NCI-H82 treated with DMSO at 0.1 percent for 48 hours (cell line): ENCODE results near the gene ITGB6.

Experiments used
- DNase-seq: peaks from one replicate; lab custom pipeline; 2025; ENCODE audit not compliant: unreplicated experiment; lab: John Stamatoyannopoulos, UW

ITGB6 gene, protein sequence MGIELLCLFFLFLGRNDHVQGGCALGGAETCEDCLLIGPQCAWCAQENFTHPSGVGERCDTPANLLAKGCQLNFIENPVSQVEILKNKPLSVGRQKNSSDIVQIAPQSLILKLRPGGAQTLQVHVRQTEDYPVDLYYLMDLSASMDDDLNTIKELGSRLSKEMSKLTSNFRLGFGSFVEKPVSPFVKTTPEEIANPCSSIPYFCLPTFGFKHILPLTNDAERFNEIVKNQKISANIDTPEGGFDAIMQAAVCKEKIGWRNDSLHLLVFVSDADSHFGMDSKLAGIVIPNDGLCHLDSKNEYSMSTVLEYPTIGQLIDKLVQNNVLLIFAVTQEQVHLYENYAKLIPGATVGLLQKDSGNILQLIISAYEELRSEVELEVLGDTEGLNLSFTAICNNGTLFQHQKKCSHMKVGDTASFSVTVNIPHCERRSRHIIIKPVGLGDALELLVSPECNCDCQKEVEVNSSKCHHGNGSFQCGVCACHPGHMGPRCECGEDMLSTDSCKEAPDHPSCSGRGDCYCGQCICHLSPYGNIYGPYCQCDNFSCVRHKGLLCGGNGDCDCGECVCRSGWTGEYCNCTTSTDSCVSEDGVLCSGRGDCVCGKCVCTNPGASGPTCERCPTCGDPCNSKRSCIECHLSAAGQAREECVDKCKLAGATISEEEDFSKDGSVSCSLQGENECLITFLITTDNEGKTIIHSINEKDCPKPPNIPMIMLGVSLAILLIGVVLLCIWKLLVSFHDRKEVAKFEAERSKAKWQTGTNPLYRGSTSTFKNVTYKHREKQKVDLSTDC

DNA sequence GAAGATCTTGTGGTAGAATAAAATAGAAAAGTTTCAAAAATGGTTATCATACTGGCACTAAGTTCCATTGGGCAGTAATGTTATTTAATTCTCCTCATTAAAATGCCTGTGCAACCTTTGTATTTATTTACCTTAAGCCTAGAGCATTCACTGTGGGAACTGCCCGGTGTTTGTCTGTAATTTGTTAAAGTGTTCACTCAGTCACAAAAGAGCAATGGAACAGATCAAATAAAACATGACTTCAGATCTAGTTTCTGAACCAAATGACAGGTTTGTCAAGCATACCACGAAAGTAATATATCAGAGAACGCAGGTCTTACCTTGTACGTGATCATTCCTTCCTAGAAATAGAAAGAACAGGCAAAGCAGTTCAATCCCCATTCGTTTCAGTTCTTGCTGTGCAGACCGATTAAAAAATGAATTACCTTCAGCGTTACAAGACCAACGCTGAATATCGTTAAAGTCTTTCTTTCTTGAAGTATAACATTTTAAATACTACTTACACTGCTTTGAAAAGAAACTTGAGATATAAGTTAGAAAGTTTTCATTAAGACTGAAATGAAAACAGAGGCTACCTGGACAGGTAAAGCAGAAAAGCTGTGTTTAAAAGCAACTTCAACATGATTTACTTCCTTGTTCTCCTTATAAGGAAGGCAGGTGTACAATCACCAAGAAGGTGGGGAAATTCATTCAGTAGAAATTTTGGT lies at the start of gene ITGB6:
Gene ITGB6 (minus strand): TSS at position 590 of the 707 bp plus-strand sequence. CDS start 209 bp downstream, at position 381.
- no peak for DNase-seq

DNA sequence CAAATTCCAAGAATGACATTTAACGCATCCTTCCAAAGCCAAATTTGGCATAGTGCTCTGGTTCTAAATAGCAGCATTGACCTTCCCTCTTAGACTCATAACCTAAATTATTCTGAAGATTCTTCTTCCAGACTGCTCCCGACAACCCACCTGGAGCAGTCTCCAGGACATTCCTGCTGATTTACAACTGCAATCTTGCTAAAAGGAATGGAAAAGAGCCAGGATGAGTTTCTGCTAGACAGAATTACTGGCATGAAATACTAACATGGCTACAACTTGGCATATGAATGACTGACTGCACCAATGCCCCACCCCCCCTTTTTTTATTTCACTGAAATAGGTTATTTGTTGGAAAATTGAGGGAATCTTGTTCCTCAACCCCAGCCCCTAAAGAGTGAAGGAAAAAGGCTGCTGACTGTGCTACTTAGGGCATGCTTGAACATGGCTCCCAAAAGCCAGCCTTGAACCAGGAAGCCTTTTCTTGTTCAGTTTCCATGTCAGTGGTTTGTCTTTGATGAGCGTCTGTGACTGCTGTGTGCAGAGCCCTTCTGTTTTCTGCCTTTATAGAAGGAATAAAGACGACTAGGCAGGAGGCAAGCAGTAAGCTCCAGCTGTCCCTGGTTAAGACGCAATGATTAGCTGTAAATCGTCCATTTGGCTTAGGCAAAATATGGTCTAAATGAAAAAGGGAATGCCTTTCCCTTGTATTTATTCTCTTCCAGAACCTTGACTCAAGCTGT lies 47.4 kb upstream of the ITGB6 start:
- DNase-seq, result peak; percentile 71

DNA sequence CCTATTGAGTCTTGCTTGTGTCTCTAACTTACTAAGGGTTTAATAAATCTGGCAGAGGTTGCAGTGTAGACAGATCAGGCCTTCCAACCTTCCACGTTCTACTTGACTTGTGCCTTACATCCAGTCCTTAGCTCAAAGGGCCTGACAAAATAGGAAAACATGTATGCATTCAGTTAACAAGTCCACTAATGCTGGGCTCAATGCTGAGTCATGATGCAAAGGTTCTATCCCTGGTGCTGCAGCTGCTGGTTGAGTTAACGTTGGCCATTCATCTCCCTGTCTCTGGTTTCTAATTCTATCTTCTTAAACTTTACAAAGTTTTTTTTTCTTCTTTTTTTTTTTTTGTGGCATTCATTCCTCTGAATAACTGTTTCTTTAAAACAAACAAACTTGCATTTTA lies 46.3 kb upstream of the ITGB6 start:
- DNase-seq, result no peak

DNA sequence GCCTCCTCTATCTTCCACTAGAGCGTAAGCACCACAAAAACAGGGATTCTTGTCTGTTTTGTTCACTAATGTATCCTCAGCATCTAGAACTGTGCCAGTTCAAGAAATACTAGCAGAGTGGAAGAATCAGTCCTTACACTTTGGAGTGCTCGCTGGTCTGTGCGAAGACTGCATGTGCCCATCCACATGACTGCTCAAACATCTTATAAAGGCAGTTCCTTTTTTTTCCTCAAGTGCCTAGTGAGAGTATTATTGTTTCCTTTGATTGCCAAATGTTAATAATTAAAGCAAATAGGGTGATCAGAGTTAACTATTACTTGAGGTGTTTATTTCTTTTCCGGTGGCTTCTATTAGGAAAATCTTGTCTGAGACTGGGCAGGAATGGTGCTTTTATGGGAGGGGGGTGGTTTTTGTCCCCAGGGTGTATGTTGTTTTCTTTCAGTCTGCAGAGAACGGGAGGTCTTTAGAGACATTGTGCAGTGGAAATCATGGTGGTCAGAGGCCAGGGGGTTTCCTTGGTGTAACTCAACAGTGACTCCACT lies 45.6 kb upstream of the ITGB6 start:
- no peak for DNase-seq

DNA sequence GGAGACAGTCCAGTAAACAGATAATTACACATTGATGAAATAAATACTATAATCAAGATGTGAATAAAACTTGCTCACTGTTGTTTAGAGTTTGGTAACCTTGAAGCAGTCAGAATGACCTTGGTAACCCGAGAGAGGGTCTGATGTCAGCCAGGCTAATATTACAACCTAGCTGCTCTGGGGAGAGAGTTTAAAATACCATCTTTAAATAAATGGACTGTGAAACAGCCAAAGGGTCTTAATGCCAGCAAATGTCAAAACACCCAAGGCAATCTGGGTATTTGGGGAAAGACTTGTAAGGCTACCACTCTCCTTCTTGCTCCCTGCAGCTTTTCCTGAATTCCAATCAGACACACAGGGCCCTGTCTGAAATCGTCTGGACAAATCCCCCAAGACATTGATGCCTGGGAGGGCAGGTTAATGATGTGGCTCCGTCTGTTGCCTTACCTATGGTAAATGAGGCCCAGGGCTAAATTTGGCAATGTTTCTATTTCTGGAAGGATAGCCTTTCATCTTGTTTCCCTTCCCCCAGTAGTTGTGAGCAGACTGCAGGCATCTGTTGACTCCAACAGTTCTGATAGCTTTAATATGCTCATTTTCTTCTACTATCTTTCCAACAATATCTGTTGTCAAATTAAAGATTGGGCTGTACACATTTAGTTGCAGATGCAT lies 43.0 kb upstream of the ITGB6 start:
- DNase-seq, result peak; percentile 49

DNA sequence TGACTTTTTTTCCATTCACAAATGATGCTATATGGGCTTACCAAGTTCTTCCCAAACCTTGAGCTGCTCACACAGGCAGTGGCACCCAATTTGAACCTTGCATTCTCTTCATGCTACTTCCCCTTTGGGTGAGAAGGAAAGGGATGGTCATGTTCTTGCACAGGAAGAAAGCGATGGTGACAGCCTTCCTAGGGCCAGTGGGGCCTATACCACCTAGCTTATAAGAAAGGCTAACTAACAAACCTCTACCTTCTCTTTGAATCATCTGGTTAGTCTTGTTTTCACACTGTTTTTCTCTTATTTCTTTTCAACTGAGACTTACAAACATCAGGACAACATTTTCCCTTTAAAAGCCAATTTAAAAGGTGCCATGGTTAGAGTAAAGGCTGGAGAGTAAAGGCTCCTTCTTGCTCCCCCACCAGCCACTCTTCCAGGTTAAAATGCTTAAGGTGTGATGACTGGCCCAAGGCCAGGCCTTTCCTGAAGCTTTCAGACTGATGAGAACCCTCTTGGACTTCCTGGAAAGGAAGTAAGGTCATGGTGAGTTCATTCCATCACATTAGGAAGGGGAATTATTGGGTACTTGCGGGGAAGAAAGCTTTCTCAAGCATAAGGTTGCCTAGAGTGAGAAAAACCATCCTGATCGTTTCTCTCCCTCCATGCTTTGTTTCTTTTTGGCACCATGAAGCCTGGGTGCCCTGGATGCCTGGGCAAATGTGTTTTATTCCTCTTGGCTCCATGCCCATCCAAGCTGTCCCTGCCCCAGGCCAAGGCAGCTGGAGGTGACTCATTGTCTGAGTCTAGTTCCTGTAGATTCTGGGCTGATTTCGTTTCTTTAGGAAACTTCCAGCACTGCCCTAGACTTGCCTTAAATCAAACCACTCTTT lies 41.4 kb upstream of the ITGB6 start:
- no peak for DNase-seq

DNA sequence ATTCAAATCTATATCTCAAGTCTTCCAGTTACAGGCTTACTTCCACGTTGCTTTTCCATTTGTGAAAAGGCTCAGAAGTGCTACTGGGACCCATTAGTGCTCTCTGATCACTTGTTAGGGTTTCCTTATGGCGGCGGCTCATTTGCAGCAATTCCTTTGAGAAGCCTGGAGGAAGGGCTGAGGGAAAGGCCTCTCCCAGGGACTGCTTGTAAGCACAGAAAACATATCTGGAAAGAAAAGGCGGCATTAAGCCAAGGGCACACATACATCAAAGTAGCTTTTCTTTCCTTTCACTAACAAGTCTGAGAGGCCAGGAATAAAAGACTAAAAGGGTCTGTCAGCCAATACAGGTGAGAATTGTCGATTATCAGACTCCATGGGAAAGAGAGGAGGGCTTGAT lies 39.4 kb upstream of the ITGB6 start:
- no peak for DNase-seq

DNA sequence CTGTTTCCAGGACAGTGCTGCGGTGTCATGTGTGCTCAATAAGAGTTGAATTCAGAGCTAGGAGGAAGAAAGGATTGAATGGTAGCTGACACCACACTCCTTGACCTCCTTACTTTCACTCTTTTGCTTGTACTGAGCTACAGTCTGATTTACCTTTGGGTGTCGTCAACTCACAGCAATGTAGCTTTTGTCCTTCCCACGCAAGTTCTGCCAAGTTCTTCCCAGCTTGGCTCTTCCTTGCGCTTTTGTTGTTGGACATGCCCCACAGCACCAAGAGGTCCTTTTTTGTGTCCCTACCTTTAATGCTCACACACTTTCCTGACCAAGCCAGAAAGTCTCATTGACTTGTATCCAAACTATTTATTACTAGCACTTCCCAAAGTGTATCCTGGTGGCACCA lies 38.3 kb upstream of the ITGB6 start:
- no peak for DNase-seq

DNA sequence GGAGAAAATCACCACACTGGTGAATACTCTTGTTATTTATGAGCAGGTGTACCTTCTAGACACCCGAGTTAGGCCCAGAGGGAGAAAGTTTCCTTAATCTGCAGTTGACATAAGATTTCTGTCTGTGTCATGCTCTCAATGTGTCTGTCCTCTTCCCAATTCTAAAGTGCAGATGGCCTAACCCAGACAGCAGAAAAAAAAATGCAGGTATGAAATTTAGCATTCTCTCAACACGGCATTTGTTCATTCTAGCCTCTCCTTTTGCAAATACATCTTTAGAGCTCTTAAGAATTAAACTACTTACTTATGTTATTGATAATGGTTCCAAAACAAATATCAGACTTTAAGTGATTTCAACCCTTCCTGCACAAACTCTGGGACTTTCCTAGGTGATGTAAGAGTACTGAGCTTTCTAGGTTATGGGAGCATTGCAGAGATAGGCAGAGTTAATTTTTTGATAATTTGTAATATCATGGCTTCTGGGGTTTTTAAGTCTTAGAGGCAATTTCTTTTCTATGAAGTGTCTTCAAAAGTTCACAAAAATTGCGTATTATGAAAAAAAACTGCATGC lies 32.9 kb upstream of the ITGB6 start:
- DNase-seq, result no peak

DNA sequence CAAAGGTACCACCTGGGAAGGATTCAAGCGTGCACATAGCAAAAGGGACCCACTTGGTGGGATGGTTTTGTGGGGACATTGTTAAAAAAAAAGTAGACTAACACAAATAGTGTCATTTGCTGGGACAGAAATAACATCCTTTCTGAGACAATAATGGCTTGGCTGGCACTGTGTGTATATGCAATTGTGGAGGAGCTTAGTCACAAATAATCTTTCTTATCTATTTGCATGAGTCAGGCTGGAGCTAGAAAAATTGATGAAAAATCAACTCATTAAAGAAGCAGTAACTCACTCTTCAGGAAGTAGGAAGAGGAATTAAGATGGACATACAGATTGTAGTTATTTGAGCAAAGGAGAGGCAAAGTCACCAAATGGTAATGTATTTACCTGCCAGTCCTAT lies 29.5 kb upstream of the ITGB6 start:
- DNase-seq, result no peak

DNA sequence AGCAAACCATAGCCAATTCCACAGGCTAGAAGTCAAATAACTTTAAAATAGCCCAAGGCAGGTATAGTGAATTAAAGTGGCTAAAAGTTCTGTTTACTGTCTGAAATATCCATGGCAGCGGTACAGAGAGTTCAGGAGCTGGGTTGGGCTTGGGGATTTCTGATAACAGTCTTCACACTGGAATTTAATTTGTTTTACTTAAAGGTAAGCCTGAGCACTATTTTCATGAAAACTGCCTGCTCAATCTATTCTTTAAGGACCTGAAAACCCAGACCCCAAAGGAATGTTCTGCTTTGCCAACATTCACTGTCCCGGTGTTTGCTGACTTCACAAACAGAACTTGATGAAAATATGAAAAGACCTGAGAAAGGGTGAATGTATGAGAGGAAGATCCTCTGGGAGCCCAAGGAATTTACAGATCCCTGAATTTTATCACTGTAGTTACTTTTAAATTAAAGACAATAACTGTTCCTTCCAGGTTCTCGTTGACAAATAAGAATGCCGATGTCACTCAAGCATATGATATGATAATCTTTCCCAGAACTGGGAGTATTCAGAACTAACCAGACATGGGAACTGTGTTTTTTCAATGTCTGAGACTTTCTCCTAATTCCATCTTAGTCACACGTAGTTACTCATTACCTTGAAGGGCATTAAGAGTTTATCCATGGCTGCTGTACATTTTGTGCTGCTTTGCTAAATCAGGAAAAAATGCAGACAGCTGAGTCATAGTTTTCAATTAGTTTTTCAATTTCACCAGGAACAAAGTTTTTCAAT lies 28.3 kb upstream of the ITGB6 start:
- no peak for DNase-seq

DNA sequence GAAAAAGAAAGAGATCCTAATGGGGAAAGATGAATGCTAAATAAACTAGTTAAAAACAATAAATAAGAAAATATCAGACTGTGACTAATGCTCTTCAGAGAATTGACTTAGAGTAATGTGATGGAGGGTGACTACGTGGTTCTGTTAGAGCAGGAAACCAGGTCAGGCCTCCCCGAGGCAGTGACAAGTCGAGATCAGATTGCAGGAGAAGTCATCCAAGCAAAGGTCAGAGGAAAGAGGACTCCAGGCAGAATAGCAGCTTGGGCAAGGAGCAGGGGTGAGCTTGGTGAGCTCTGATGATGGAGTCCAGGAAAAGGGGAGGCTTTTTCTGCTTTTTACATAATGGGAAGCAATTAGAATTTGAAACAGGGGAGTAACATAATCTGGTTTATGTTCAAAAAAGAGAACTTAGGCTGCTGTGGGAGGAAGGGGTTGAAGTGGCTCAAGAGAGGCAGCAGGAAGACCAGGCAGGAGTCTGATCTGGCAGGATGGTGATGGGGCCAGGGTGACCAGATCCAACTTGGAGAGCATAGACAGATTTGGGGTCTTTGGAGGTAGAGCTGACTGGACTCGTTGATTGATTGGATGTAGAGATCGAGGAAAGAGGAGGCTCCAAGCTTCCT lies 27.3 kb upstream of the ITGB6 start:
- no peak for DNase-seq

DNA sequence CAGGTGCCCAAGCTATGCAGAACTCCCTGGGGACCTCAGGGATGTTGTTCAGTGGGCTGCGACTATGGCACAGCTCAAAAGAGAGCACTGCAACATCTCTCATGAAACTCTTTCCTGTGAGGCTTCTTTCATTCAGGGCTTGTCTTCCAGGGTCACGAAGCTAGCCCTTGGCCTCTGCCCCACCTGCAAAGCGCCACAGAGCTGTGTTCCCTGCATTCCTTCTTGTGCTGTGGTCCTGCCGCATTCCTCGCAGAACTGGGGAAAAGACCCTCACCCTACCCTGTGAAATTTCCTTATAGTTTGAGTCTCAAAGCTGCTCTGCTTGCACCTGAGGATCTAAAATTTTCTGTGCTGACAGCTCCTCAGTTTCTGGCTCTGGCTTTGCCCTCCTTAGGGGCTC lies 26.3 kb upstream of the ITGB6 start:
- DNase-seq, result no peak

DNA sequence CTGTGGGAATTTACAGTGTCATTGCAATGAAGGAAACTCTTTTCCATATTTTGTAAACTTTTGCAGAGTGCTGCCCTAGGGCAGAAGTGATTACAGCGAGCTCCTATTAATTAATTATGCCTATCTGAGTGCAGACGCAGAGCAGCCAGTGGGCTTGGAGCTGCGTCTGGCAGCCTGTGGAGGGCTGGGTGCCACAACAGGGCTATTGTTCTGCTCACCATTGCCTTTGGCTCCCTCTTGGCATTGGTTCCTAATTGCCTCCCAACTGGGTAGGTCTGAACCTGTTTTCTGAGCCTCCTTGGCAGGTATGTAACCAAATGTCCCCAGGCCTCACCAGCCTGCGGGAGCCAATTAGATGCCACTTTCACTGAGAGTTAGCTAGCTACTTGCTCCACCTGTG lies 25.6 kb upstream of the ITGB6 start:
- no peak for DNase-seq

DNA sequence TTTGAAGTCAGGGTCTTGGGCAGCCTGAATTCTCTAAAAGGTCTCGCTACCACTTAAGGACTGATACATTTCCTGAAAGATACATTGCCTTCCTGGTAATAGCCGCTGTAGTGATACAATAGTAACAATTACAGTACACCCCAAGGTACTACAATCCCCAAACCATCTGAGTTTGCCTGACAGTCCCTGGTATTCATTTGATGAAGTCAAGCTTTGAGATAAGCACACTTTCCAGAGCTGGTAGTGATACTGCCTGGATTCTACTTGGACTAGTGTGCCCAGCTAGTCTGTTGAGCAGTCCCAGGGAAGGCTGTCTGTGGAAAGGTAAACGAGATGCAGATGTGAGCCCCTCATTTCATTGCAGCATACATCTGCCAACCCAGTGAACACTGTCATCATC lies 24.4 kb upstream of the ITGB6 start:
- DNase-seq, result no peak

DNA sequence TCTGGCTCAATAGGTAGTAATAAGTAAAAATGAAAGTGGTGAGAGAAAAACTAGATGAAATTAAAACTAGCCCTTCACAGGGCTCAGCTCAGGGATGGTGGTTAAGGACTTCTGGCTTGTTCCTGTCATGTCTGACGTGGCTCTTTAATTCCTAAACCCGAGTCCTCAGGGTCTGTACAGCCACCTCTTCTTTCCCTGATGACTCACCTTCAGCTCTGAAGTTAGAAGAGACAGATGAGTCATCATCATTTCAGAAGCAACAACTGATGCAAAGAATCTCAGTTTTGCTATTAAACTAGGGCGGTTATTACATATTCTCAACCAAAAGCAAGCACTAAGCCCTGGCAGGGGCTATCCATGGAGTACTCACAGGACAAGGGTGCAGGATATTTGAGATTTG lies 24.0 kb upstream of the ITGB6 start:
- no peak for DNase-seq

DNA sequence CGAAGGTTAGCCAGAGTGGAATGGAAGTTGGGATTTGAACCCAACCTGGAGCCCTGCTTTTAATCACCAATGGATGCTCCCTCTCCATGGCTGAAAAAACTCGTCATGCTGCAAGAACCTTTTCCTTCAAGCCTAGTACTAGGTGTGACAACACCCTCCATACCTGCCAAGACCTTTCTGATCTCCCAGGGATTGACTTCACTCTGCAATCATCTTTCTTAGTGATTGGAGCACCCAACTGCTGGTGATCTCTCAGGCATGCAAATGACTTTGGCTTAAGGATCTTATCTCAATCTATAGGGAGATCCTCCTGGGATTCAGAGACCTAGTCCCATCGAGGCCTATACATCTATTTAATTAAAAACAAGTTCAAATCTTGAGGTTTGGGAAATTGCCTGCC lies 23.5 kb upstream of the ITGB6 start:
- DNase-seq, result no peak
